Prostate gland (tissue), 2 donors: ENCODE measurements around the gene CDC42BPB. TPM values are rescaled to one million over a fixed set of nuclear protein-coding genes. Genes with fewer than 3 reads are reported as not detected.

Experiments used
- DNase-seq: peaks from one replicate; pipeline ENCODE4 v3.0.0-alpha.2; 2019; ENCODE audit warnings: low spot score
- H3K27ac ChIP-seq, 2 donors: fragments of 200-600 bp; sonication (generic); 2 replicates each; pipeline ENCODE4 v1.5.1; 2017 to 2019
- H3K27me3 ChIP-seq: fragments of 200-600 bp; sonication (generic); replicated peaks from 2 replicates; pipeline ENCODE4 v1.5.1; 2019; ENCODE audit not compliant: insufficient read depth
- H3K36me3 ChIP-seq, 2 donors: fragments of 200-600 bp; sonication (generic); 1 replicate in 1 of 2; 2 replicates in 1 of 2; pipeline versions ENCODE4 v1.5.1 to v1.8.1; 2017 to 2019
- H3K4me1 ChIP-seq: fragments of 200-600 bp; sonication (generic); replicated peaks from 2 replicates; pipeline ENCODE4 v1.5.1; 2019
- H3K4me3 ChIP-seq, 2 donors: fragments of 200-600 bp; sonication (generic); 2 replicates each; pipeline ENCODE4 v1.5.1; 2017 to 2019
- H3K9me3 ChIP-seq: fragments of 200-600 bp; sonication (generic); 2 replicates; pipeline ENCODE4 v1.5.1; 2017
- CTCF ChIP-seq, 4 experiments: fragments of 200-600 bp in 2 of 4; fragments of 450-650 bp in 2 of 4; sonication (generic) in 2 of 4; IDR thresholded peaks; 1 replicate in 3 of 4; 2 replicates in 1 of 4; pipeline ENCODE4 v1.5.1; 2016 to 2019; ENCODE audit warnings: antibody characterized with exemption in 4 of 4, mild to moderate bottlenecking in 2 of 4, moderate library complexity in 2 of 4
- POLR2A ChIP-seq: fragments of 450-650 bp; IDR thresholded peaks from one replicate; pipeline ENCODE4 v1.6.1; 2016; ENCODE audit warnings: antibody characterized with exemption, mild to moderate bottlenecking
- POLR2AphosphoS5 ChIP-seq: sonication (generic); formaldehyde crosslinking; IDR thresholded peaks from one replicate; pipeline ENCODE4 v1.6.1; 2017; ENCODE audit warnings: antibody characterized with exemption
- WGBS: methylation state at CpG from one replicate; pipeline ENCODE4 v1.1.5; 2018; 5-methylcytosine and 5-hydroxymethylcytosine counted together
- intact Hi-C: fragments of 100-400 bp; cut with DNase I; formaldehyde crosslinking; loops from one replicate; pipeline ENCODE4 v1.14.2; 2022
- total RNA-seq, 2 donors: library from RNA; depleted of rRNA; stranded (reverse); fragments of >200 nt; gene quantifications; one replicate each; pipeline ENCODE4 v1.1.0, GENCODE V29; 2016

Gene CDC42BPB
- total RNA-seq, 2 donors from 2014 or later = 78.9 to 172 TPM

GRCh38 chr14:103072595-103073366 lies 15.4 kb upstream of the CDC42BPB start:
- H3K9me3 ChIP-seq = no peaks in the 10 kb centered on the region
- 85% methylated on average over 21 of the region's 21 CpGs for WGBS
- H3K4me3 ChIP-seq = no peak overlapping the region
- H3K36me3 ChIP-seq = no peaks in the 10 kb centered on the region
- peaks cover 7% of the 10 kb centered on the region for H3K4me1 ChIP-seq
- no peak for DNase-seq
- intact Hi-C loops = loop anchor here (10.0 kb wide), 1 partner anchor 378 kb away; no protein-coding TSS in a partner anchor
- no peak overlapping the region for H3K27ac ChIP-seq
- no peaks in the 10 kb centered on the region for H3K27me3 ChIP-seq
- TF ChIP-seq POLR2AphosphoS5 (no peak), CTCF (IDR thresholded peaks at IDR 0.05) (no peak), POLR2A (no peak)

GRCh38 chr14:103071544-103072251 lies 14.3 kb upstream of the CDC42BPB start:
- Histone ChIP-seq H3K4me3 (no peak overlapping the region), H3K4me1 (peaks cover 7% of the 10 kb centered on the region), H3K27me3 (no peaks in the 10 kb centered on the region), H3K9me3 (no peaks in the 10 kb centered on the region), H3K27ac (peak overlapping the region in 1 of 2 donors; percentile 6), H3K36me3 (no peaks in the 10 kb centered on the region)
- peak; percentile 51 for TF ChIP-seq POLR2AphosphoS5
- no peak for TF ChIP-seq POLR2A
- peak; percentile 56 for DNase-seq
- 71% methylated on average over 32 of the region's 32 CpGs for WGBS
- intact Hi-C loops = loop anchor here (10.0 kb wide), 1 partner anchor 377 kb away; no protein-coding TSS in a partner anchor

GRCh38 chr14:103070971-103071542 lies 13.7 kb upstream of the CDC42BPB start:
- Histone ChIP-seq H3K36me3 (no peaks in the 10 kb centered on the region), H3K4me1 (peaks cover 7% of the 10 kb centered on the region), H3K9me3 (no peaks in the 10 kb centered on the region), H3K27ac (no peak overlapping the region), H3K4me3 (no peak overlapping the region), H3K27me3 (no peaks in the 10 kb centered on the region)
- DNase-seq = no peak
- WGBS = 85% methylated on average over 18 of the region's 21 CpGs
- intact Hi-C loops = loop anchor here (10.0 kb wide), 1 partner anchor 376 kb away; no protein-coding TSS in a partner anchor
- TF ChIP-seq POLR2A (no peak), CTCF (IDR thresholded peaks at IDR 0.05) (no peak), POLR2AphosphoS5 (no peak)

GRCh38 chr14:103070263-103070885 lies 13.0 kb upstream of the CDC42BPB start:
- no peak for DNase-seq
- H3K4me1 ChIP-seq = peaks cover 7% of the 10 kb centered on the region
- H3K9me3 ChIP-seq = no peaks in the 10 kb centered on the region
- H3K36me3 ChIP-seq = no peaks in the 10 kb centered on the region
- H3K27me3 ChIP-seq = no peaks in the 10 kb centered on the region
- H3K4me3 ChIP-seq = no peak overlapping the region
- intact Hi-C loops = loop anchor here (10.0 kb wide), 1 partner anchor 376 kb away; no protein-coding TSS in a partner anchor
- H3K27ac ChIP-seq = no peak overlapping the region
- 89% methylated on average over 8 of the region's 8 CpGs for WGBS
- TF ChIP-seq CTCF (IDR thresholded peaks at IDR 0.05) (no peak), POLR2A (no peak), POLR2AphosphoS5 (no peak)
